Panc1 (cell line): ENCODE measurements around the gene MARVELD3.

Source experiments
- POLR2AphosphoS5 ChIP-seq: IDR thresholded peaks from 2 replicates; pipeline ENCODE4 v1.6.1; 2012; ENCODE audit warnings: mild to moderate bottlenecking, low read depth, low read length, moderate library complexity
- SIN3A ChIP-seq: IDR thresholded peaks from 2 replicates; pipeline ENCODE4 v1.6.1; 2012; ENCODE audit warnings: low read depth, mild to moderate bottlenecking, low read length, moderate library complexity, borderline replicate concordance; ENCODE audit not compliant: insufficient read depth
- TCF7L2 ChIP-seq: IDR thresholded peaks from 2 replicates; pipeline ENCODE4 v1.6.1; 2011; ENCODE audit warnings: mild to moderate bottlenecking, low read depth, low read length, inconsistent platforms
- TF ChIP-seq, protein P1 (sequence below): fragments of 450-650 bp; IDR thresholded peaks from 2 replicates; pipeline ENCODE4 v1.5.1; 2017; ENCODE audit warnings: mild to moderate bottlenecking
- TF ChIP-seq, protein P2 (sequence below), 2 experiments: IDR thresholded peaks; 2 replicates each; pipeline ENCODE4 v1.6.1; 2011 to 2012; ENCODE audit warnings: low read depth in 2 of 2, control low read depth in 1 of 2, low read length in 1 of 2, mild to moderate bottlenecking in 1 of 2, moderate library complexity in 1 of 2; ENCODE audit not compliant: insufficient read depth in 1 of 2

DNA sequence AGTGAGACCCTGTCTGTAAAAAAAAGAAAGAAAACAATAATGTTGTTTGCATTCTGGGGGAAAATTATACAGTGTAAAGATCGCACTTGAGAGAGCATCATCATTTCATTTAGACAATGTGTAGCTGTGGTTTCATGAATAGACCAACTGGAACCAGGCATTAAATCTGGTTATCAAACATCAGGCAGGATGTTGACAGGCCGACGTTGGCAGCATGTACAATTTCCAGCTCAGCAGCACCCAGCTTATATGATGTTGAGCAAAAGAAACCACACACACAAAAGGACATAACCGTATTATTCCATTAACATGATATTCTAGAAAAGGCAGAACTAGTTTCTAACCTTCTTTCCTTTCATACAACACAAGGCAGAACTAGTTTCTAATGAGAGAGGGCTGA, 5.8 kb downstream of the MARVELD3 start:
- TF ChIP-seq, protein P1, sequence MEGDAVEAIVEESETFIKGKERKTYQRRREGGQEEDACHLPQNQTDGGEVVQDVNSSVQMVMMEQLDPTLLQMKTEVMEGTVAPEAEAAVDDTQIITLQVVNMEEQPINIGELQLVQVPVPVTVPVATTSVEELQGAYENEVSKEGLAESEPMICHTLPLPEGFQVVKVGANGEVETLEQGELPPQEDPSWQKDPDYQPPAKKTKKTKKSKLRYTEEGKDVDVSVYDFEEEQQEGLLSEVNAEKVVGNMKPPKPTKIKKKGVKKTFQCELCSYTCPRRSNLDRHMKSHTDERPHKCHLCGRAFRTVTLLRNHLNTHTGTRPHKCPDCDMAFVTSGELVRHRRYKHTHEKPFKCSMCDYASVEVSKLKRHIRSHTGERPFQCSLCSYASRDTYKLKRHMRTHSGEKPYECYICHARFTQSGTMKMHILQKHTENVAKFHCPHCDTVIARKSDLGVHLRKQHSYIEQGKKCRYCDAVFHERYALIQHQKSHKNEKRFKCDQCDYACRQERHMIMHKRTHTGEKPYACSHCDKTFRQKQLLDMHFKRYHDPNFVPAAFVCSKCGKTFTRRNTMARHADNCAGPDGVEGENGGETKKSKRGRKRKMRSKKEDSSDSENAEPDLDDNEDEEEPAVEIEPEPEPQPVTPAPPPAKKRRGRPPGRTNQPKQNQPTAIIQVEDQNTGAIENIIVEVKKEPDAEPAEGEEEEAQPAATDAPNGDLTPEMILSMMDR = no peak
- TF ChIP-seq POLR2AphosphoS5 (no peak), SIN3A (no peak), TCF7L2 (no peak)
- TF ChIP-seq, protein P2, sequence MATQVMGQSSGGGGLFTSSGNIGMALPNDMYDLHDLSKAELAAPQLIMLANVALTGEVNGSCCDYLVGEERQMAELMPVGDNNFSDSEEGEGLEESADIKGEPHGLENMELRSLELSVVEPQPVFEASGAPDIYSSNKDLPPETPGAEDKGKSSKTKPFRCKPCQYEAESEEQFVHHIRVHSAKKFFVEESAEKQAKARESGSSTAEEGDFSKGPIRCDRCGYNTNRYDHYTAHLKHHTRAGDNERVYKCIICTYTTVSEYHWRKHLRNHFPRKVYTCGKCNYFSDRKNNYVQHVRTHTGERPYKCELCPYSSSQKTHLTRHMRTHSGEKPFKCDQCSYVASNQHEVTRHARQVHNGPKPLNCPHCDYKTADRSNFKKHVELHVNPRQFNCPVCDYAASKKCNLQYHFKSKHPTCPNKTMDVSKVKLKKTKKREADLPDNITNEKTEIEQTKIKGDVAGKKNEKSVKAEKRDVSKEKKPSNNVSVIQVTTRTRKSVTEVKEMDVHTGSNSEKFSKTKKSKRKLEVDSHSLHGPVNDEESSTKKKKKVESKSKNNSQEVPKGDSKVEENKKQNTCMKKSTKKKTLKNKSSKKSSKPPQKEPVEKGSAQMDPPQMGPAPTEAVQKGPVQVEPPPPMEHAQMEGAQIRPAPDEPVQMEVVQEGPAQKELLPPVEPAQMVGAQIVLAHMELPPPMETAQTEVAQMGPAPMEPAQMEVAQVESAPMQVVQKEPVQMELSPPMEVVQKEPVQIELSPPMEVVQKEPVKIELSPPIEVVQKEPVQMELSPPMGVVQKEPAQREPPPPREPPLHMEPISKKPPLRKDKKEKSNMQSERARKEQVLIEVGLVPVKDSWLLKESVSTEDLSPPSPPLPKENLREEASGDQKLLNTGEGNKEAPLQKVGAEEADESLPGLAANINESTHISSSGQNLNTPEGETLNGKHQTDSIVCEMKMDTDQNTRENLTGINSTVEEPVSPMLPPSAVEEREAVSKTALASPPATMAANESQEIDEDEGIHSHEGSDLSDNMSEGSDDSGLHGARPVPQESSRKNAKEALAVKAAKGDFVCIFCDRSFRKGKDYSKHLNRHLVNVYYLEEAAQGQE (IDR thresholded peaks at IDR 0.05; ENCODE audit: insufficient read depth in 1 of 2, low read depth in 2 of 2, low read length in 1 of 2) = no peak
